Stimulated activated CD8-positive, alpha-beta memory T cell treated with anti-CD3 and anti-CD28 coated beads, Interleukin-12 subunit alpha, Interleukin-12 subunit beta, amount 100 ng/mL, for 1 hour (primary cell): ENCODE data around the gene LCE2B.

Source experiments
- DNase-seq: peaks from one replicate; pipeline ENCODE4 v3.0.0-alpha.2; 2020; ENCODE audit warnings: low read depth

Gene LCE2B

DNA sequence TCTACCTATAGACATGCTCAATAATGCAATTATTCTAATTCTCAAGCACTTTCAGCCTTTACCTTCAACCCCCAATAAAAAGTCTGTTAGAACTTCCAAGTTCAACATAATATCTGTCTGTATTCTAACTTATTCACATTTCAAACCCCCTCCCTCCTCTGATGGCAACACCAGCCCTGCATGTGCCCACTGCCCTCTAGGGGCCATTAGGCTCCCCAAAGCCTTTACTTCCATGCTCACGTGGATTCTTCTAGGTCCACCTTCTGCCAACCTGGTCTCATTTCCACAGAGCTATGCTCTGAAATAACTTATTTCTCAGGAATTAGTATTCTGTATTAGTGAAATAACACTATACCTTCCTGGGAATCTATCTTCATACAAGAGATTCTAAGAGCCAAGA lies 49.7 kb downstream of the LCE2B start:
- no peak for DNase-seq
